CD4-positive, alpha-beta T cell (primary cell): ENCODE data around the gene CD9. TPM values are rescaled to one million over a fixed set of nuclear protein-coding genes. Genes with fewer than 3 reads are reported as not detected.

Experiments used
- ATAC-seq: fragments of 200-7000 bp; cut with Tn5 transposase; one replicate; pipeline ENCODE4 v1.10.0; 2022; ENCODE audit warnings: mild to moderate bottlenecking; ENCODE audit not compliant: poor library complexity
- CTCF ChIA-PET: fragments of 350-600 bp; sonication (Branson Sonifier 250); formaldehyde crosslinking; loops from one replicate; lab custom pipeline; 2021; ENCODE audit warnings: antibody characterized with exemption, inconsistent platforms; lab: Charles Lee
- POLR2A ChIA-PET: fragments of 350-600 bp; sonication (Branson Sonifier 250); formaldehyde crosslinking; loops from one replicate; lab custom pipeline; 2021; ENCODE audit warnings: antibody characterized with exemption, inconsistent platforms; lab: Charles Lee
- DNase-seq, 14 experiments: peaks; one replicate each; pipeline ENCODE4 v3.0.0-alpha.2; 2013 to 2020; ENCODE audit warnings: mixed read lengths in 2 of 14
- H3K27ac ChIP-seq, 2 donors: one replicate each; pipeline versions ENCODE4 v1.5.1 to v1.7.0; 2013; ENCODE audit warnings: low read length in 2 of 2, low read depth in 1 of 2, mild to moderate bottlenecking in 1 of 2
- H3K27me3 ChIP-seq, 2 experiments: 1 replicate in 1 of 2; 2 replicates in 1 of 2; pipeline versions ENCODE4 v1.6.1 to v1.7.0; 2013; ENCODE audit warnings: low read length in 2 of 2, control low read depth in 1 of 2, mild to moderate bottlenecking in 1 of 2, moderate library complexity in 1 of 2; ENCODE audit not compliant: insufficient read depth in 2 of 2, control insufficient read depth in 1 of 2
- H3K36me3 ChIP-seq: one replicate; pipeline ENCODE4 v1.6.1; 2013; ENCODE audit warnings: low read length, control low read depth; ENCODE audit not compliant: insufficient read depth
- H3K4me1 ChIP-seq: one replicate; pipeline ENCODE4 v1.6.1; 2013; ENCODE audit warnings: low read length, control low read depth; ENCODE audit not compliant: insufficient read depth
- H3K4me3 ChIP-seq: one replicate; pipeline ENCODE4 v1.5.1; 2013; ENCODE audit warnings: mild to moderate bottlenecking, low read length, moderate library complexity
- H3K9me3 ChIP-seq, 2 experiments: 1 replicate in 1 of 2; 2 replicates in 1 of 2; pipeline versions ENCODE4 v1.6.1 to v1.7.0; 2013; ENCODE audit warnings: low read length in 2 of 2, mild to moderate bottlenecking in 2 of 2, control low read depth in 1 of 2, moderate library complexity in 1 of 2; ENCODE audit not compliant: control insufficient read depth in 1 of 2, insufficient read depth in 1 of 2
- H3K27ac Mint-ChIP-seq: one replicate; pipeline ENCODE4 v1.8.0; 2020; ENCODE audit warnings: mixed read lengths
- H3K27me3 Mint-ChIP-seq: one replicate; pipeline ENCODE4 v1.8.0; 2021; ENCODE audit warnings: mixed read lengths
- H3K36me3 Mint-ChIP-seq: one replicate; pipeline ENCODE4 v1.8.0; 2021; ENCODE audit warnings: low read depth, mixed read lengths
- H3K4me1 Mint-ChIP-seq: one replicate; pipeline ENCODE4 v1.8.0; 2021; ENCODE audit warnings: low read depth, mixed read lengths
- H3K4me3 Mint-ChIP-seq: one replicate; pipeline ENCODE4 v1.8.0; 2020; ENCODE audit warnings: mild to moderate bottlenecking, mixed read lengths
- H3K9me3 Mint-ChIP-seq: one replicate; pipeline ENCODE4 v1.8.0; 2020; ENCODE audit warnings: mixed read lengths
- intact Hi-C, 2 experiments: fragments of 100-400 bp; cut with DNase I in 1 of 2; cut with micrococcal nuclease in 1 of 2; formaldehyde crosslinking; loops; one replicate each; pipeline versions ENCODE4 v1.15.1 to v1.9.0; 2023 to 2025; cut with DNase I, micrococcal nuclease
- total RNA-seq, 174 experiments: library from RNA in 2 of 174; stranded (reverse) in 2 of 174; gene quantifications; one replicate each; pipeline ENCODE4 v1.2.3 and lab custom pipeline; 2021 to 2026
- TF ChIP-seq, protein P1 (sequence below): fragments of 200-600 bp; IDR thresholded peaks from one replicate; pipeline ENCODE4 v1.8.0; 2022; ENCODE audit warnings: antibody characterized with exemption, mild to moderate bottlenecking

Gene CD9
- total RNA-seq, 2 experiments from 2014 or later = 0.36 to 0.66 TPM

DNA sequence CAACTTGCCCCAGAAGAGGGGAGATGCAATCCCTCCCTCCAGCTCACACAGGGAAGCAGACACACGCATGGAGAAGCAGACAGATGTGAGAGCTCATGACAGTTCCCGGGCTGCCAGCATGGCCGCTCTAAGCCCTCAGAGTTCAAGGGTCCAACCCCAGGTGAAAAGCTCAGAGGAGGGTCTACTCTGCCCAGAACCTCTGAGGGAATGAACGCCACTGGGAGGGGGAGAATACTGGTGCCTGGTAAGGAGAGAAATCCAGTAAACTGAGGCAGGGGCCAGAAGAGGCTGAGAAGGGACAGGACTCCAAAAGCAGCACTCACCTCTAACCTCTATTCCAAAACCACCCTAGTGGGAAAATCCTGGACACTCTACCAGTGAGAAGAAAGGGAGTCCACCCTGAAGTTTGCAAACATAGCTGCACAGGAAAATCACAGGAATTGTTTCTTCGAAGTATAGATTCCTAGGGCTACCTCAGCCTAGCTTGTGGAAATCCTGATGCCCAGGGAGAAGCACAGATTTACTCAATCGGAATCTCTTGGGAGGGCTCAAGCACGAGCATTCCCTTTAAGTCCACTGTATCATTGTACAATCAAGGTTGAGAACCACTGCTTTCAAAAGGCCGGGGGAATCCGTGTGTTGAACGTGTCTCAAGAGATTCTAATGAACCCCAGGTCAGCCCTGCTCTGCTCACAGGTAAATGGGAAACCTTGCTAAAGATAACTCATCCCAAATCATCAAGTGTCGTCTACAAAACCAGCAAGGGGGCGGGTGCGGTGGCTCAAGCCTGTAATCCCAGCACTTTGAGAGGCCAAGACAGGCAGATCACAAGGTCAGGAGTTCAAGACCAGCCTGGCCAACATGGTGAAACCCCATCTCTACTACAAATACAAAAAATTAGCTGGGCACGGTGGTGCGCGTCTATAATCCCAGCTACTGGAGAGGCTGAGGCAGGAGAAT, 76.0 kb downstream of the CD9 start:
- ChIA-PET POLR2A (interaction anchor here (0.5 to 0.8 kb wide), 2 partner anchors 186 to 204 kb away, joined by 3 read pairs; no protein-coding TSS in a partner anchor), CTCF (interaction anchor here (3.4 kb wide), 1 partner anchor 81 kb away, joined by 15 read pairs; no protein-coding TSS in a partner anchor)
- Histone ChIP-seq H3K4me1 (peaks cover 12% of the 10 kb centered on the region), H3K27ac (no peak overlapping the region), H3K9me3 (no peaks in the 10 kb centered on the region), H3K4me3 (no peak overlapping the region), H3K36me3 (no peaks in the 10 kb centered on the region), H3K27me3 (peaks cover 6 to 16% of the 10 kb centered on the region in 2 experiments)
- intact Hi-C loops = loop anchor here in 1 of 2 experiments (5.0 kb wide), 1 partner anchor 44 kb away; no protein-coding TSS in a partner anchor
- H3K36me3 Mint-ChIP-seq = no peaks in the 10 kb centered on the region
- DNase-seq (no peak), ATAC-seq (no peak)
- H3K27ac Mint-ChIP-seq = no peak overlapping the region
- H3K27me3 Mint-ChIP-seq = peaks cover 38% of the 10 kb centered on the region
- TF ChIP-seq, protein P1, sequence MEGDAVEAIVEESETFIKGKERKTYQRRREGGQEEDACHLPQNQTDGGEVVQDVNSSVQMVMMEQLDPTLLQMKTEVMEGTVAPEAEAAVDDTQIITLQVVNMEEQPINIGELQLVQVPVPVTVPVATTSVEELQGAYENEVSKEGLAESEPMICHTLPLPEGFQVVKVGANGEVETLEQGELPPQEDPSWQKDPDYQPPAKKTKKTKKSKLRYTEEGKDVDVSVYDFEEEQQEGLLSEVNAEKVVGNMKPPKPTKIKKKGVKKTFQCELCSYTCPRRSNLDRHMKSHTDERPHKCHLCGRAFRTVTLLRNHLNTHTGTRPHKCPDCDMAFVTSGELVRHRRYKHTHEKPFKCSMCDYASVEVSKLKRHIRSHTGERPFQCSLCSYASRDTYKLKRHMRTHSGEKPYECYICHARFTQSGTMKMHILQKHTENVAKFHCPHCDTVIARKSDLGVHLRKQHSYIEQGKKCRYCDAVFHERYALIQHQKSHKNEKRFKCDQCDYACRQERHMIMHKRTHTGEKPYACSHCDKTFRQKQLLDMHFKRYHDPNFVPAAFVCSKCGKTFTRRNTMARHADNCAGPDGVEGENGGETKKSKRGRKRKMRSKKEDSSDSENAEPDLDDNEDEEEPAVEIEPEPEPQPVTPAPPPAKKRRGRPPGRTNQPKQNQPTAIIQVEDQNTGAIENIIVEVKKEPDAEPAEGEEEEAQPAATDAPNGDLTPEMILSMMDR = no peak
- H3K4me3 Mint-ChIP-seq = no peak overlapping the region
- H3K9me3 Mint-ChIP-seq = no peaks in the 10 kb centered on the region
- peaks cover 6% of the 10 kb centered on the region for H3K4me1 Mint-ChIP-seq

DNA sequence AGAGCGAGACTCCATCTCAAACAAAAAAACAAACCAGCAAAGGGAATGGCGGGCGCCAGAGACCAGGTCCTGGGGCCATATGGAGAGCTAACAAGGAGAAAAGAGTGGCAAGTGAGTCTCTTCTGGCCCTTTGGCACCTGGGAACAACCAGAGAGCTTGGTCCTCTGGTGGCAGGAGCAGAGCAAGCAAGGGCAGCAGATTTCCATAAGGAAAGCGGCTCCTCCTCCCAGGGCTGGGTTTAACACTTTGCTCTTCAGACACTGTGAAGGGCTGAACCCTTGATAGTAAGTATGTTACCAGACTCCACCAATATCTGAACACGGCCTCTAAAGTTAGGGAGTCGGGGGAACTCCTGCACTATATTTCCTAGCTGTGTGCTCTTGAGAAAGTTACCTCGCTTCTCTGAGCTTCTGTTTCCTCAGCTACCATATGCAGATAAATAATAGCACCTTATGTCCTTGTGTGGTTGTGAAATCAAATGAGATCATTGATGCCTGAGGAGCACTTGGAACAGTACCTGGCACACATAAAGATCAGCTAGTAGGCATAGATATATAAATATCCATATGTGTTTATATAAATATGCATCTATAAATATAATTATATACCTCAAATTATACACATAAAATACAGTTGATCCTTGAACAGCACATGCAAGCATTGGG, 76.9 kb downstream of the CD9 start:
- Histone ChIP-seq H3K4me3 (no peak overlapping the region), H3K36me3 (no peaks in the 10 kb centered on the region), H3K27ac (no peak overlapping the region), H3K27me3 (peaks cover 6 to 16% of the 10 kb centered on the region in 2 experiments), H3K9me3 (no peaks in the 10 kb centered on the region), H3K4me1 (peaks cover 12% of the 10 kb centered on the region)
- peaks cover 6% of the 10 kb centered on the region for H3K4me1 Mint-ChIP-seq
- TF ChIP-seq, protein P1 = no peak
- no peak overlapping the region for H3K27ac Mint-ChIP-seq
- ChIA-PET CTCF (interaction anchor here (2.5 to 3.4 kb wide), 2 partner anchors 81 to 82 kb away, joined by 15 to 27 read pairs; no protein-coding TSS in a partner anchor), POLR2A (interaction anchor here (1.5 kb wide), 1 partner anchor 81 kb away, joined by 6 read pairs; no protein-coding TSS in a partner anchor)
- peaks cover 37% of the 10 kb centered on the region for H3K27me3 Mint-ChIP-seq
- H3K9me3 Mint-ChIP-seq = no peaks in the 10 kb centered on the region
- H3K36me3 Mint-ChIP-seq = no peaks in the 10 kb centered on the region
- ATAC-seq = no peak
- H3K4me3 Mint-ChIP-seq = no peak overlapping the region
- no peak for DNase-seq
- intact Hi-C loops = loop anchor here in 1 of 2 experiments (5.0 kb wide), 1 partner anchor 45 kb away; no protein-coding TSS in a partner anchor

GRCh38 chr12:6277982-6278438, 77.8 kb downstream of the CD9 start:
- intact Hi-C loops = loop anchor here (1.0 to 5.0 kb wide), 4 partner anchors 46 to 215 kb away; no protein-coding TSS in a partner anchor
- Mint-ChIP-seq H3K27ac (no peak overlapping the region), H3K4me1 (peaks cover 6% of the 10 kb centered on the region), H3K36me3 (no peaks in the 10 kb centered on the region), H3K4me3 (peak overlapping the region; percentile 81), H3K9me3 (no peaks in the 10 kb centered on the region), H3K27me3 (peaks cover 38% of the 10 kb centered on the region)
- ATAC-seq = no peak
- ChIA-PET CTCF (interaction anchor here (1.2 to 2.5 kb wide), 4 partner anchors 47 to 475 kb away, joined by 3 to 27 read pairs (median 3); partner anchors contain the start of gene MLF2), POLR2A (interaction anchor here (1.5 kb wide), 1 partner anchor 82 kb away, joined by 6 read pairs; no protein-coding TSS in a partner anchor)
- Histone ChIP-seq H3K9me3 (no peaks in the 10 kb centered on the region), H3K27me3 (peaks cover 6 to 12% of the 10 kb centered on the region in 2 experiments), H3K4me3 (peak overlapping the region; percentile 42), H3K4me1 (peaks cover 12% of the 10 kb centered on the region), H3K27ac (no peak overlapping the region), H3K36me3 (no peaks in the 10 kb centered on the region)
- DNase-seq = peak in 4 of 14 experiments; percentile 1 to 45 (median 33)
- TF ChIP-seq, protein P1 = no peak
